HG03432 (cell line): ENCODE data around the gene IER2.
"Not testable (repeated sequence)": the region's sequence is repeated elsewhere in the genome, so short reads cannot be mapped to it uniquely, and the experiment has no call there.

ENCODE experiments used
- ATAC-seq: cut with Tn5 transposase; IDR thresholded peaks from one replicate; pipeline ENCODE4 v1.9.1; 2021; ENCODE audit warnings: mild to moderate bottlenecking, moderate library complexity; ENCODE audit not compliant: unreplicated experiment

IER2 gene

GRCh38 chr19:13190781-13191540 lies 40.8 kb downstream of the IER2 start:
- ATAC-seq, result no peak

GRCh38 chr19:13195678-13196077 lies 45.5 kb downstream of the IER2 start:
- no peak for ATAC-seq

- ATAC-seq, result no peak
Measured at GRCh38 chr19:13198634-13199033, 48.4 kb downstream of the IER2 start.

GRCh38 chr19:13202112-13202511 lies 51.9 kb downstream of the IER2 start:
- not testable (repeated sequence) for ATAC-seq
